H1 (cell line): ENCODE data around the gene GRIN2C. TPM values are rescaled to one million over a fixed set of nuclear protein-coding genes. Genes with fewer than 3 reads are reported as not detected.

Source experiments
- KDM1A ChIP-seq: fragments of 200-600, 300-600 bp; sonication (generic); IDR thresholded peaks from 2 replicates; pipeline ENCODE4 v1.7.1; 2016; ENCODE audit warnings: mild to moderate bottlenecking, low read length, borderline replicate concordance
- RBBP5 ChIP-seq: IDR thresholded peaks from 2 replicates; pipeline ENCODE4 v1.7.1; 2012; ENCODE audit warnings: low read depth, mild to moderate bottlenecking, inconsistent platforms, low read length, moderate library complexity, borderline replicate concordance
- RFX5 ChIP-seq: IDR thresholded peaks from 2 replicates; pipeline ENCODE4 v1.6.1; 2011; ENCODE audit warnings: low read depth, low read length, improper control_type of control experiment, borderline replicate concordance
- SP2 ChIP-seq: IDR thresholded peaks from 2 replicates; pipeline ENCODE4 v1.6.1; 2012; ENCODE audit warnings: mild to moderate bottlenecking, low read length, inconsistent platforms
- polyA plus RNA-seq, 7 experiments: library from polyadenylated mRNA; depleted of rRNA in 3 of 7; stranded (reverse) in 5 of 7; unstranded in 2 of 7; fragments of >200 nt in 5 of 7; fragments of 200-250 nt in 2 of 7; gene quantifications; 1 replicate in 5 of 7; 2 replicates in 1 of 7; 4 replicates in 1 of 7; pipeline versions ENCODE4 v1.2.1 to v1.2.3, GENCODE V29; 2011 to 2013; ENCODE audit warnings: missing spikeins in 2 of 7, mixed read lengths in 2 of 7
- total RNA-seq: library from RNA; stranded (reverse); fragmentation: NEBNext Ultra II Directional; extraction: Animal tissue kit (Norgen Biotek cat#: 25700); gene quantifications from 2 replicates; pipeline ENCODE4 v1.2.1, GENCODE V29; 2021
- TF ChIP-seq, protein P1 (sequence below): fragments of 300-600 bp; sonication (generic); IDR thresholded peaks from 2 replicates; pipeline ENCODE4 v1.7.1; 2012; ENCODE audit warnings: low read length, moderate library complexity, mild to moderate bottlenecking, inconsistent platforms; ENCODE audit not compliant: insufficient replicate concordance
- TF ChIP-seq, protein P2 (sequence below), 3 experiments: IDR thresholded peaks; 1 replicate in 2 of 3; 2 replicates in 1 of 3; pipeline versions ENCODE4 v1.5.1 to v1.6.1; 2011; ENCODE audit warnings: low read length in 3 of 3, mild to moderate bottlenecking in 3 of 3, inconsistent platforms in 2 of 3, low read depth in 1 of 3, moderate library complexity in 1 of 3; ENCODE audit not compliant: insufficient read depth in 1 of 3; ENCODE audit errors: control extremely low read depth in 1 of 3

GRIN2C gene
- total and polyA plus RNA-seq, 2 of the 8 experiments (the other 6 are each of a cell fraction or from before 2014, with no cell fraction given) = 0.06 to 0.07 TPM

DNA sequence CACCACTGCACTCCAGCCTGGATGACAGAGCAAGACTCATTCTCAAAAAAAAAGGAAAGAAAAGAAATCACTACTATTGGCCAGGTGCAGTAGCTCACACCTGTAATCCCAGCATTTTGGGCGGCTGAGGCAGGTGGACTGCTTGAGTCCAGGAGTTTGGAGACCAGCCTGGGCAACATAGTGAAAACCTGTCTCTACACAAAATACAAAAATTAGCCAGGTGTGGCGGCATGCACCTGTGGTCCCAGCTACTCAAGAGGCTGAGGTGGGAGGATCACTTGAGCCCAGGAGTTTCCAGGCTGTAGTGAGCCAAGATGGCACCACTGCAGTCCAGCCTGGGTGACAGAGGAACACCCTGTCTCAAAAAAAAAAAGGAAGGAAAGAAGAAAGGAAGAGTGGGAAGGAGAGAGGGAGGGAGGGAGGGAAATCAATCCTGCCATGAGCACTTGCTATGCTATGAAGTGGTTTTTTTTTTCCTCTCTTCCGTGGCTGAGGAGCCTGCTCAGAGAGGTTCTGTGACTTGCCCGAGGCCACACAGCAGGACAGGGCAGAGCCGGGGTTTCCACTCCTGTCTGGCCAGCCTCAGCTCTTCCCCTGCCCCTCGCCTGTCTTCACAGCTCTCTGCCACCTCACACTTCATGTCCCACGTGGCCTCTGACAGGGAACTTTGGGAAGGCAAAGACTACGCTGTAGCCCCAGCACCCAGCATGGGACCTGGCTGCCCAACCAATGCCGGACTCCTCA is 10.9 kb downstream of the GRIN2C start (continued):
- TF ChIP-seq, protein P1, sequence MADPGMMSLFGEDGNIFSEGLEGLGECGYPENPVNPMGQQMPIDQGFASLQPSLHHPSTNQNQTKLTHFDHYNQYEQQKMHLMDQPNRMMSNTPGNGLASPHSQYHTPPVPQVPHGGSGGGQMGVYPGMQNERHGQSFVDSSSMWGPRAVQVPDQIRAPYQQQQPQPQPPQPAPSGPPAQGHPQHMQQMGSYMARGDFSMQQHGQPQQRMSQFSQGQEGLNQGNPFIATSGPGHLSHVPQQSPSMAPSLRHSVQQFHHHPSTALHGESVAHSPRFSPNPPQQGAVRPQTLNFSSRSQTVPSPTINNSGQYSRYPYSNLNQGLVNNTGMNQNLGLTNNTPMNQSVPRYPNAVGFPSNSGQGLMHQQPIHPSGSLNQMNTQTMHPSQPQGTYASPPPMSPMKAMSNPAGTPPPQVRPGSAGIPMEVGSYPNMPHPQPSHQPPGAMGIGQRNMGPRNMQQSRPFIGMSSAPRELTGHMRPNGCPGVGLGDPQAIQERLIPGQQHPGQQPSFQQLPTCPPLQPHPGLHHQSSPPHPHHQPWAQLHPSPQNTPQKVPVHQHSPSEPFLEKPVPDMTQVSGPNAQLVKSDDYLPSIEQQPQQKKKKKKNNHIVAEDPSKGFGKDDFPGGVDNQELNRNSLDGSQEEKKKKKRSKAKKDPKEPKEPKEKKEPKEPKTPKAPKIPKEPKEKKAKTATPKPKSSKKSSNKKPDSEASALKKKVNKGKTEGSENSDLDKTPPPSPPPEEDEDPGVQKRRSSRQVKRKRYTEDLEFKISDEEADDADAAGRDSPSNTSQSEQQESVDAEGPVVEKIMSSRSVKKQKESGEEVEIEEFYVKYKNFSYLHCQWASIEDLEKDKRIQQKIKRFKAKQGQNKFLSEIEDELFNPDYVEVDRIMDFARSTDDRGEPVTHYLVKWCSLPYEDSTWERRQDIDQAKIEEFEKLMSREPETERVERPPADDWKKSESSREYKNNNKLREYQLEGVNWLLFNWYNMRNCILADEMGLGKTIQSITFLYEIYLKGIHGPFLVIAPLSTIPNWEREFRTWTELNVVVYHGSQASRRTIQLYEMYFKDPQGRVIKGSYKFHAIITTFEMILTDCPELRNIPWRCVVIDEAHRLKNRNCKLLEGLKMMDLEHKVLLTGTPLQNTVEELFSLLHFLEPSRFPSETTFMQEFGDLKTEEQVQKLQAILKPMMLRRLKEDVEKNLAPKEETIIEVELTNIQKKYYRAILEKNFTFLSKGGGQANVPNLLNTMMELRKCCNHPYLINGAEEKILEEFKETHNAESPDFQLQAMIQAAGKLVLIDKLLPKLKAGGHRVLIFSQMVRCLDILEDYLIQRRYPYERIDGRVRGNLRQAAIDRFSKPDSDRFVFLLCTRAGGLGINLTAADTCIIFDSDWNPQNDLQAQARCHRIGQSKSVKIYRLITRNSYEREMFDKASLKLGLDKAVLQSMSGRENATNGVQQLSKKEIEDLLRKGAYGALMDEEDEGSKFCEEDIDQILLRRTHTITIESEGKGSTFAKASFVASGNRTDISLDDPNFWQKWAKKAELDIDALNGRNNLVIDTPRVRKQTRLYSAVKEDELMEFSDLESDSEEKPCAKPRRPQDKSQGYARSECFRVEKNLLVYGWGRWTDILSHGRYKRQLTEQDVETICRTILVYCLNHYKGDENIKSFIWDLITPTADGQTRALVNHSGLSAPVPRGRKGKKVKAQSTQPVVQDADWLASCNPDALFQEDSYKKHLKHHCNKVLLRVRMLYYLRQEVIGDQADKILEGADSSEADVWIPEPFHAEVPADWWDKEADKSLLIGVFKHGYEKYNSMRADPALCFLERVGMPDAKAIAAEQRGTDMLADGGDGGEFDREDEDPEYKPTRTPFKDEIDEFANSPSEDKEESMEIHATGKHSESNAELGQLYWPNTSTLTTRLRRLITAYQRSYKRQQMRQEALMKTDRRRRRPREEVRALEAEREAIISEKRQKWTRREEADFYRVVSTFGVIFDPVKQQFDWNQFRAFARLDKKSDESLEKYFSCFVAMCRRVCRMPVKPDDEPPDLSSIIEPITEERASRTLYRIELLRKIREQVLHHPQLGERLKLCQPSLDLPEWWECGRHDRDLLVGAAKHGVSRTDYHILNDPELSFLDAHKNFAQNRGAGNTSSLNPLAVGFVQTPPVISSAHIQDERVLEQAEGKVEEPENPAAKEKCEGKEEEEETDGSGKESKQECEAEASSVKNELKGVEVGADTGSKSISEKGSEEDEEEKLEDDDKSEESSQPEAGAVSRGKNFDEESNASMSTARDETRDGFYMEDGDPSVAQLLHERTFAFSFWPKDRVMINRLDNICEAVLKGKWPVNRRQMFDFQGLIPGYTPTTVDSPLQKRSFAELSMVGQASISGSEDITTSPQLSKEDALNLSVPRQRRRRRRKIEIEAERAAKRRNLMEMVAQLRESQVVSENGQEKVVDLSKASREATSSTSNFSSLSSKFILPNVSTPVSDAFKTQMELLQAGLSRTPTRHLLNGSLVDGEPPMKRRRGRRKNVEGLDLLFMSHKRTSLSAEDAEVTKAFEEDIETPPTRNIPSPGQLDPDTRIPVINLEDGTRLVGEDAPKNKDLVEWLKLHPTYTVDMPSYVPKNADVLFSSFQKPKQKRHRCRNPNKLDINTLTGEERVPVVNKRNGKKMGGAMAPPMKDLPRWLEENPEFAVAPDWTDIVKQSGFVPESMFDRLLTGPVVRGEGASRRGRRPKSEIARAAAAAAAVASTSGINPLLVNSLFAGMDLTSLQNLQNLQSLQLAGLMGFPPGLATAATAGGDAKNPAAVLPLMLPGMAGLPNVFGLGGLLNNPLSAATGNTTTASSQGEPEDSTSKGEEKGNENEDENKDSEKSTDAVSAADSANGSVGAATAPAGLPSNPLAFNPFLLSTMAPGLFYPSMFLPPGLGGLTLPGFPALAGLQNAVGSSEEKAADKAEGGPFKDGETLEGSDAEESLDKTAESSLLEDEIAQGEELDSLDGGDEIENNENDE = no peak
- TF ChIP-seq, protein P2, sequence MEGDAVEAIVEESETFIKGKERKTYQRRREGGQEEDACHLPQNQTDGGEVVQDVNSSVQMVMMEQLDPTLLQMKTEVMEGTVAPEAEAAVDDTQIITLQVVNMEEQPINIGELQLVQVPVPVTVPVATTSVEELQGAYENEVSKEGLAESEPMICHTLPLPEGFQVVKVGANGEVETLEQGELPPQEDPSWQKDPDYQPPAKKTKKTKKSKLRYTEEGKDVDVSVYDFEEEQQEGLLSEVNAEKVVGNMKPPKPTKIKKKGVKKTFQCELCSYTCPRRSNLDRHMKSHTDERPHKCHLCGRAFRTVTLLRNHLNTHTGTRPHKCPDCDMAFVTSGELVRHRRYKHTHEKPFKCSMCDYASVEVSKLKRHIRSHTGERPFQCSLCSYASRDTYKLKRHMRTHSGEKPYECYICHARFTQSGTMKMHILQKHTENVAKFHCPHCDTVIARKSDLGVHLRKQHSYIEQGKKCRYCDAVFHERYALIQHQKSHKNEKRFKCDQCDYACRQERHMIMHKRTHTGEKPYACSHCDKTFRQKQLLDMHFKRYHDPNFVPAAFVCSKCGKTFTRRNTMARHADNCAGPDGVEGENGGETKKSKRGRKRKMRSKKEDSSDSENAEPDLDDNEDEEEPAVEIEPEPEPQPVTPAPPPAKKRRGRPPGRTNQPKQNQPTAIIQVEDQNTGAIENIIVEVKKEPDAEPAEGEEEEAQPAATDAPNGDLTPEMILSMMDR (IDR thresholded peaks at IDR 0.05; ENCODE audit: control extremely low read depth in 1 of 3, insufficient read depth in 1 of 3, low read depth in 1 of 3, low read length in 3 of 3) = no peak
- no peak for TF ChIP-seq KDM1A
- TF ChIP-seq SP2 = no peak
- no peak for TF ChIP-seq RFX5
- TF ChIP-seq RBBP5 = no peak
